Measurements from ENCODE around the gene PTPRG. TPM values are rescaled to one million over a fixed set of nuclear protein-coding genes. Genes with fewer than 3 reads are reported as not detected.

PTPRG gene
- total and polyA plus RNA-seq, 2 donors (not counting 3 experiments of a cell fraction or from before 2014, with no cell fraction given): 8.9 to 39.1 TPM

GRCh38 chr3:62100282-62100989 is 539.1 kb downstream of the PTPRG start:
- no peaks in the 10 kb centered on the region for H3K36me3 ChIP-seq (ENCODE audit: control insufficient read depth in 2 of 2, extremely low read depth in 1 of 2, insufficient read depth in 2 of 2, low read length in 2 of 2)
- intact Hi-C loops (cut with micrococcal nuclease): no loop called here
- H3K4me2 ChIP-seq (ENCODE audit: insufficient read depth, low read length): no peak overlapping the region
- H3K27ac ChIP-seq (ENCODE audit: insufficient read depth, low read depth, low read length): no peak overlapping the region
- no peaks in the 10 kb centered on the region for H3K27me3 ChIP-seq (ENCODE audit: control insufficient read depth in 2 of 2, insufficient read depth in 2 of 2, low read length in 2 of 2)
- H3K4me1 ChIP-seq (ENCODE audit: control insufficient read depth, extremely low read depth, insufficient read depth, low read length): peaks cover 2% of the 10 kb centered on the region
- no peaks in the 10 kb centered on the region for H4K20me1 ChIP-seq (replicated peaks; ENCODE audit: control insufficient read depth, extremely low read depth, insufficient read depth, low read length)
- ChIA-PET POLR2A (no interaction called here), CTCF (interaction anchor here (0.7 kb wide), 1 partner anchor 174 kb away, joined by 3 read pairs; no protein-coding TSS in a partner anchor)
- no peak overlapping the region for H3K9ac ChIP-seq (replicated peaks; ENCODE audit: extremely low read depth, insufficient read depth, low read length)
- no peaks in the 10 kb centered on the region for H3K79me2 ChIP-seq (ENCODE audit: control insufficient read depth, insufficient read depth, low read length)
- no peak overlapping the region for H3K4me3 ChIP-seq (replicated peaks in 1 of 3; ENCODE audit: insufficient read depth in 1 of 3, low read depth in 1 of 3, low read length in 3 of 3)
- no peaks in the 10 kb centered on the region for H3K9me3 ChIP-seq (replicated peaks; ENCODE audit: control insufficient read depth, insufficient read depth, low read length)
- H2AFZ ChIP-seq (ENCODE audit: low read depth, low read length): no peak overlapping the region
- BruUV-seq (replicated peaks): no TSS peak
- dilution Hi-C loops (cut with MboI; ENCODE audit: extremely low pct_ligation_motif_present, low sequenced_read_pairs): no loop called here
- TF ChIP-seq GATA2 (IDR thresholded peaks at IDR 0.05; ENCODE audit: insufficient read depth, insufficient read length, low read depth, low read length) (no peak), FOS (IDR thresholded peaks at IDR 0.05; ENCODE audit: borderline replicate concordance, insufficient read depth, low read length) (no peak), POLR2AphosphoS5 (IDR thresholded peaks at IDR 0.05; ENCODE audit: insufficient read depth, low read depth, low read length) (no peak), JUN (IDR thresholded peaks at IDR 0.05; ENCODE audit: borderline replicate concordance, insufficient read depth, insufficient read length, low read depth) (no peak), MYC (IDR thresholded peaks at IDR 0.05; ENCODE audit: low read depth, low read length) (no peak), POLR2A (IDR thresholded peaks at IDR 0.05; ENCODE audit: low read depth, low read length) (no peak), EZH2 (IDR thresholded peaks at IDR 0.05; ENCODE audit: borderline replicate concordance, low read depth, low read length, severe bottlenecking) (no peak)
- TF ChIP-seq, protein P1, sequence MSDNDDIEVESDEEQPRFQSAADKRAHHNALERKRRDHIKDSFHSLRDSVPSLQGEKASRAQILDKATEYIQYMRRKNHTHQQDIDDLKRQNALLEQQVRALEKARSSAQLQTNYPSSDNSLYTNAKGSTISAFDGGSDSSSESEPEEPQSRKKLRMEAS (IDR thresholded peaks at IDR 0.05; ENCODE audit: insufficient read depth, insufficient read length): no peak
- TF ChIP-seq, protein P2, sequence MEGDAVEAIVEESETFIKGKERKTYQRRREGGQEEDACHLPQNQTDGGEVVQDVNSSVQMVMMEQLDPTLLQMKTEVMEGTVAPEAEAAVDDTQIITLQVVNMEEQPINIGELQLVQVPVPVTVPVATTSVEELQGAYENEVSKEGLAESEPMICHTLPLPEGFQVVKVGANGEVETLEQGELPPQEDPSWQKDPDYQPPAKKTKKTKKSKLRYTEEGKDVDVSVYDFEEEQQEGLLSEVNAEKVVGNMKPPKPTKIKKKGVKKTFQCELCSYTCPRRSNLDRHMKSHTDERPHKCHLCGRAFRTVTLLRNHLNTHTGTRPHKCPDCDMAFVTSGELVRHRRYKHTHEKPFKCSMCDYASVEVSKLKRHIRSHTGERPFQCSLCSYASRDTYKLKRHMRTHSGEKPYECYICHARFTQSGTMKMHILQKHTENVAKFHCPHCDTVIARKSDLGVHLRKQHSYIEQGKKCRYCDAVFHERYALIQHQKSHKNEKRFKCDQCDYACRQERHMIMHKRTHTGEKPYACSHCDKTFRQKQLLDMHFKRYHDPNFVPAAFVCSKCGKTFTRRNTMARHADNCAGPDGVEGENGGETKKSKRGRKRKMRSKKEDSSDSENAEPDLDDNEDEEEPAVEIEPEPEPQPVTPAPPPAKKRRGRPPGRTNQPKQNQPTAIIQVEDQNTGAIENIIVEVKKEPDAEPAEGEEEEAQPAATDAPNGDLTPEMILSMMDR (IDR thresholded peaks at IDR 0.05; ENCODE audit: extremely low read depth in 1 of 2, insufficient read depth in 1 of 2, low read depth in 1 of 2, low read length in 2 of 2): no peak
- FAIRE-seq: no peak
- no peak for DNase-seq (ENCODE audit: low read depth, low spot score)
- H3K9me1 ChIP-seq (replicated peaks; ENCODE audit: control insufficient read depth, extremely low read depth, insufficient read depth, low read length): no peaks in the 10 kb centered on the region
